ENCODE measurements around the gene EPHA7. TPM values are rescaled to one million over a fixed set of nuclear protein-coding genes. Genes with fewer than 3 reads are reported as not detected.

EPHA7 gene
- total and polyA plus RNA-seq, 8 donors: 0.07 to 0.16 (median 0.09) TPM; not detected in 1

DNA sequence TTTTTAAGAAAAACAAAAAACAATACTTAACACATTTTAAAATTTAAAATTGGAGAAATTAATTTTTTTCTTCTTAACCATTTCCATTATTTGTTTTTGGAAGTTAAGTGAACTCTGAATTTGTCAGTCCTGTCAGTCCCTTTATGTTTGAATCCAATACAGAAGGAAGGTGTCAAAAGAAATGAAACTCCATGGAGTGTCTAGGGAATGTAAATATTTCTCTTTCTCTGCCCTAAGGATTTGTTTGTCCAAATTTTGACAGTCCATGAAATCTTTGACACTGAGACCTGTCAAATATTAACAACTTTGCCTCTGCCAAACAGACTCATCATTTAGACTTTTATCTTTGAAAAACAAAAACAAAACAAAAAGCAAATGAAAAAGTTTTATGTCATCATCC, 166.4 kb downstream of the EPHA7 start:
- H3K4me3 ChIP-seq: no peak overlapping the region
- no peaks in the 10 kb centered on the region for H3K27me3 ChIP-seq
- TF ChIP-seq, protein P1, sequence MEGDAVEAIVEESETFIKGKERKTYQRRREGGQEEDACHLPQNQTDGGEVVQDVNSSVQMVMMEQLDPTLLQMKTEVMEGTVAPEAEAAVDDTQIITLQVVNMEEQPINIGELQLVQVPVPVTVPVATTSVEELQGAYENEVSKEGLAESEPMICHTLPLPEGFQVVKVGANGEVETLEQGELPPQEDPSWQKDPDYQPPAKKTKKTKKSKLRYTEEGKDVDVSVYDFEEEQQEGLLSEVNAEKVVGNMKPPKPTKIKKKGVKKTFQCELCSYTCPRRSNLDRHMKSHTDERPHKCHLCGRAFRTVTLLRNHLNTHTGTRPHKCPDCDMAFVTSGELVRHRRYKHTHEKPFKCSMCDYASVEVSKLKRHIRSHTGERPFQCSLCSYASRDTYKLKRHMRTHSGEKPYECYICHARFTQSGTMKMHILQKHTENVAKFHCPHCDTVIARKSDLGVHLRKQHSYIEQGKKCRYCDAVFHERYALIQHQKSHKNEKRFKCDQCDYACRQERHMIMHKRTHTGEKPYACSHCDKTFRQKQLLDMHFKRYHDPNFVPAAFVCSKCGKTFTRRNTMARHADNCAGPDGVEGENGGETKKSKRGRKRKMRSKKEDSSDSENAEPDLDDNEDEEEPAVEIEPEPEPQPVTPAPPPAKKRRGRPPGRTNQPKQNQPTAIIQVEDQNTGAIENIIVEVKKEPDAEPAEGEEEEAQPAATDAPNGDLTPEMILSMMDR (IDR thresholded peaks at IDR 0.05): no peak
- no peaks in the 10 kb centered on the region for H3K36me3 ChIP-seq
- FAIRE-seq: no peak
- ATAC-seq: no peak
- DNase-seq: no peak
- no peaks in the 10 kb centered on the region for H3K4me1 ChIP-seq
- intact Hi-C loops (cut with DNase I): no loop called here
- H3K27ac ChIP-seq: no peak overlapping the region
- no peaks in the 10 kb centered on the region for H3K9me3 ChIP-seq

DNA sequence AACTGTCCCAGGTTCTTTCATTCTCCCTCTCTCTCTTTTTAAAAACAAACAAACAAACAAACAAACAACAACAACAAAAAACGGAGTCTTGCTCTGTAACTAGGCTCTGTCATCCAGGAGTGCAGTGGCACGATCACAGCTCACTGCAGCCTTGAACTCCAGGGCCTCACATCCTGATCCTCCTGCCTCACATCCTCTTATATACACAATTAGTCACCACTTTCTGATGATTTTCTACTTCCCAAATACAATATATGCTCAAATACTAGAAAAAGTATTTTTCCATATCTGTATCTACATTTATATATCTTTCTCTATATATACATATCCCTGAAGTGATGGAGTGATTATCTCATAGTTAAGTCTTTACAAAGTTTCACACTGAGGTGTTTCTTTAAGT, 170.7 kb downstream of the EPHA7 start:
- H3K27ac ChIP-seq: no peak overlapping the region
- H3K4me3 ChIP-seq: no peak overlapping the region
- no peak for FAIRE-seq
- TF ChIP-seq, protein P1 (IDR thresholded peaks at IDR 0.05): no peak
- intact Hi-C loops (cut with DNase I): no loop called here
- no peaks in the 10 kb centered on the region for H3K4me1 ChIP-seq
- no peak for DNase-seq
- ATAC-seq: no peak
- no peaks in the 10 kb centered on the region for H3K9me3 ChIP-seq
- 48 to 63% methylated on average over 2 of the region's 2 CpGs for WGBS, 2 donors
- no peaks in the 10 kb centered on the region for H3K27me3 ChIP-seq
- H3K36me3 ChIP-seq: no peaks in the 10 kb centered on the region

DNA sequence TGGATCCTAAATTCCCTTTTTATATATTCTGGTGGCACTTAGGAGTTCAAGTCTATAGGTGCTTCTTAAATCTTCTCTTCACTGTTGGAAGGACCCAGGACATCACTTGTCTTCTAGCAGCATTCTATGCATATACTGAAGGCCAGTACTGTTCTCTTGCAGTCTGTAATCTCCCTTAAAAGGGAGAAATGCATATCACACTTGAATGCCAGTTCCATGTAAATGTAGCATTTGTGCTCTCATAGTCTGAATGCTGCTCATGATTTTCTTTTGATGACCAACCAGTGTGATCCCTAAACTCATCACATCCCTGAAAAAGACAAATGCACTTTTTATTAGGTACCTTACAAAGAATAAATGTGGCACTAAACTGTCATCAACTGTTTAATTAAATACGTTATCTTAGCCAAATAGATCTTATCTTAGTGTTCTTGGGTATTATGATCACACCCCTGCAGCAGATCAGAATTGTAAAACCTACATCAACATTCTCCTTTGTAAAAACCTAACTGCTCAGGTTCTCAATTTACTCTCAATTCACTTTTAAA, 176.1 kb downstream of the EPHA7 start:
- 12 to 24% methylated on average over 1 of the region's 1 CpG for WGBS, 2 donors
- Histone ChIP-seq H3K27me3 (no peaks in the 10 kb centered on the region), H3K9me3 (no peaks in the 10 kb centered on the region), H3K36me3 (no peaks in the 10 kb centered on the region), H3K27ac (no peak overlapping the region), H3K4me1 (no peaks in the 10 kb centered on the region), H3K4me3 (no peak overlapping the region)
- DNase-seq: no peak
- no peak for FAIRE-seq
- ATAC-seq: no peak
- TF ChIP-seq, protein P1 (IDR thresholded peaks at IDR 0.05): no peak
- intact Hi-C loops (cut with DNase I): no loop called here

DNA sequence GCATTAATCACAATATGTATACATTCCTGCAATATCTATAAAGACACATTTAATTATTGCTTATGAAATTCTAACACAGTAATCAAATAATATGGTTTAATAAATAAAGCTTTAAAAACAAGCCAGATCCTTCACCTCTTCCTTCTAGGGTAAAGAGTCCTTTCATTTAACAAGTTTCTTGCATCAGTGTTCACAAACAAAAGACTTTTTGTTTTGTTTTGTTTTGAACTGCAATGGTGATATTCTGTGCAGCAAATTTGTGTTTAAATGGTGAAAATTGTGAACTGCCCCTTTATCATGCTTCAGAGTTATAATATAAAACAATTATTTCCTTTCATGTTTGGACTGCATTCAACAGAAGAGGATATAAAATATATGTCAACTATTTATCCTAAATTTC, 177.3 kb downstream of the EPHA7 start:
- H3K27ac ChIP-seq: no peak overlapping the region
- intact Hi-C loops (cut with DNase I): no loop called here
- no peaks in the 10 kb centered on the region for H3K36me3 ChIP-seq
- TF ChIP-seq, protein P1 (IDR thresholded peaks at IDR 0.05): no peak
- H3K9me3 ChIP-seq: no peaks in the 10 kb centered on the region
- ATAC-seq: no peak
- DNase-seq: no peak
- FAIRE-seq: no peak
- H3K4me3 ChIP-seq: no peak overlapping the region
- no peaks in the 10 kb centered on the region for H3K27me3 ChIP-seq
- H3K4me1 ChIP-seq: no peaks in the 10 kb centered on the region

DNA sequence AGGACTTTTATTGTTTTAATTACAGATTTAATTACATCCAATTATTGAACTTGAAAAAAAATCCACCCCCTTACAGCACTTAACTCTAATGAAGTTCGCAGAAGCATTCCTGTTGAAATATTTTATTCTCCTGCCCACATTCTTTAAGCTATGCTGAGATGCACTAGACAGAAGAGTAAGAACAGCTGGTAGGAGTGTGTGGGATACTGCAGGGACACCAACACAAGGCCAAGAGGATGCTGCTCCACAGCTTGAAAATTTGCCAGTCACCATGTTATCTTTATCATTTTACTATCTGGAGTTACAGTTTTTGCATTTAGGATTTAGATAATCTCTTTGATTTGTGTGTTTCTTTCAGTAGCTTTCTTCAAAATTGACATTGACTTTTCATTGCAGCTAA, 180.7 kb downstream of the EPHA7 start:
- DNase-seq: no peak
- H3K27me3 ChIP-seq: no peaks in the 10 kb centered on the region
- no peak for FAIRE-seq
- H3K4me1 ChIP-seq: no peaks in the 10 kb centered on the region
- WGBS, 2 donors: 68 to 82% methylated on average over 1 of the region's 1 CpG
- intact Hi-C loops (cut with DNase I): no loop called here
- no peaks in the 10 kb centered on the region for H3K9me3 ChIP-seq
- no peak overlapping the region for H3K27ac ChIP-seq
- TF ChIP-seq, protein P1 (IDR thresholded peaks at IDR 0.05): no peak
- H3K4me3 ChIP-seq: no peak overlapping the region
- ATAC-seq: no peak
- H3K36me3 ChIP-seq: no peaks in the 10 kb centered on the region
